Fibroblast of lung (primary cell): ENCODE data around the gene FAM98C.

Experiments used
- EZH2 ChIP-seq: IDR thresholded peaks from 2 replicates; pipeline ENCODE4 v1.5.1; 2012; ENCODE audit warnings: low read length, control low read depth, mild to moderate bottlenecking; ENCODE audit errors: missing control alignments
- TF ChIP-seq, protein P1 (sequence below), 2 donors: IDR thresholded peaks in 1 of 2; conservative IDR thresholded peaks in 1 of 2; 1 replicate in 1 of 2; 2 replicates in 1 of 2; pipeline ENCODE4 v1.5.1; 2011 to 2012; ENCODE audit warnings: low read length in 2 of 2, control low read depth in 1 of 2, inconsistent platforms in 1 of 2, low read depth in 1 of 2, mild to moderate bottlenecking in 1 of 2

DNA sequence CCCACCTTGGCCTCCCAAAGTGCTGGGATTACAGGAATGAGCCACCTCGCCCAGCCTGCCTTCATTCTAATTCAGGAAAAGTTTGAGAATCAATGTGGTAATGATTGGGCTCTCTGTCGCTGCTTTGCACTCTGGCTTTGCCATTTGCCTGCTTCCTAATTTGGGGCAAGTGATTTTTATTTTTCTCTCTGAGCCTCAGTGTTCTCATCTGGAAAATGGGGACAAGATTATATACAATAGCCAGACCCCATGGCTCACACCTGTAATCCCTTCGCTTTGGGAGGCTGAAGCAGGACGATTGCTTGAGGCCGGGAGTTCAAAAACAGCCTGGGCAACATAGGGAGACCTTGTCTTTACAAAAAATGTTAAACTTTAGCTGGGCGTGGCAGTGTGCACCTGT lies 34.4 kb downstream of the FAM98C start:
- TF ChIP-seq, protein P1, sequence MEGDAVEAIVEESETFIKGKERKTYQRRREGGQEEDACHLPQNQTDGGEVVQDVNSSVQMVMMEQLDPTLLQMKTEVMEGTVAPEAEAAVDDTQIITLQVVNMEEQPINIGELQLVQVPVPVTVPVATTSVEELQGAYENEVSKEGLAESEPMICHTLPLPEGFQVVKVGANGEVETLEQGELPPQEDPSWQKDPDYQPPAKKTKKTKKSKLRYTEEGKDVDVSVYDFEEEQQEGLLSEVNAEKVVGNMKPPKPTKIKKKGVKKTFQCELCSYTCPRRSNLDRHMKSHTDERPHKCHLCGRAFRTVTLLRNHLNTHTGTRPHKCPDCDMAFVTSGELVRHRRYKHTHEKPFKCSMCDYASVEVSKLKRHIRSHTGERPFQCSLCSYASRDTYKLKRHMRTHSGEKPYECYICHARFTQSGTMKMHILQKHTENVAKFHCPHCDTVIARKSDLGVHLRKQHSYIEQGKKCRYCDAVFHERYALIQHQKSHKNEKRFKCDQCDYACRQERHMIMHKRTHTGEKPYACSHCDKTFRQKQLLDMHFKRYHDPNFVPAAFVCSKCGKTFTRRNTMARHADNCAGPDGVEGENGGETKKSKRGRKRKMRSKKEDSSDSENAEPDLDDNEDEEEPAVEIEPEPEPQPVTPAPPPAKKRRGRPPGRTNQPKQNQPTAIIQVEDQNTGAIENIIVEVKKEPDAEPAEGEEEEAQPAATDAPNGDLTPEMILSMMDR (conservative IDR thresholded peaks at IDR 0.05 in 1 of 2, IDR thresholded peaks at IDR 0.05 in 1 of 2; ENCODE audit: low read depth in 1 of 2, low read length in 2 of 2) = no peak
- TF ChIP-seq EZH2 = no peak
